Body of pancreas (tissue), 4 donors: ENCODE data around the gene RUFY3. TPM values are rescaled to one million over a fixed set of nuclear protein-coding genes. Genes with fewer than 3 reads are reported as not detected.
"Not testable (repeated sequence)": the region's sequence is repeated elsewhere in the genome, so short reads cannot be mapped to it uniquely, and the experiment has no call there.

Experiments used
- ATAC-seq: fragments of 150-250 bp; one replicate; pipeline ENCODE4 v1.9.1; 2016
- DNase-seq, 4 donors: peaks; one replicate each; pipeline ENCODE4 v3.0.0-alpha.2; 2019
- H3K27ac ChIP-seq, 4 donors: fragments of 200-600 bp; sonication (generic); 1 replicate in 3 of 4; 2 replicates in 1 of 4; pipeline versions ENCODE4 v1.5.1 to v1.6.1; 2016 to 2019; ENCODE audit warnings: mild to moderate bottlenecking in 1 of 4, mixed read lengths in 1 of 4, moderate library complexity in 1 of 4
- H3K27me3 ChIP-seq, 2 donors: fragments of 200-600 bp; sonication (generic); one replicate each; pipeline ENCODE4 v1.6.0; 2016; ENCODE audit warnings: mild to moderate bottlenecking in 1 of 2
- H3K36me3 ChIP-seq, 2 donors: fragments of 200-600 bp; sonication (generic); replicated peaks in 1 of 2; 2 replicates each; pipeline ENCODE4 v1.5.1; 2016; ENCODE audit warnings: low read depth in 2 of 2; ENCODE audit not compliant: insufficient read depth in 1 of 2
- H3K4me1 ChIP-seq: fragments of 200-600 bp; sonication (generic); one replicate; pipeline ENCODE4 v1.6.0; 2016
- H3K4me3 ChIP-seq, 2 donors: fragments of 200-600 bp; sonication (generic); 1 replicate in 1 of 2; 2 replicates in 1 of 2; pipeline ENCODE4 v1.5.1; 2016 to 2019
- H3K9me3 ChIP-seq, 3 donors: fragments of 200-600 bp; sonication (generic); 1 replicate in 2 of 3; 2 replicates in 1 of 3; pipeline ENCODE4 v1.5.1; 2016
- POLR2A ChIP-seq, 3 donors: fragments of 450-650 bp; IDR thresholded peaks; one replicate each; pipeline ENCODE4 v1.6.1; 2016; ENCODE audit warnings: antibody characterized with exemption in 3 of 3, mild to moderate bottlenecking in 2 of 3
- WGBS, 2 donors: methylation state at CpG; one replicate each; pipeline ENCODE4 v1.1.5; 2017; 5-methylcytosine and 5-hydroxymethylcytosine counted together
- intact Hi-C: fragments of 100-400 bp; cut with DNase I; formaldehyde crosslinking; loops from one replicate; pipeline ENCODE4 v1.15.1; 2023
- total RNA-seq, 2 donors: library from RNA; depleted of rRNA; stranded (reverse); fragments of >200 nt; gene quantifications; one replicate each; pipeline ENCODE4 v1.1.0, GENCODE V29; 2016
- TF ChIP-seq, protein P1 (sequence below), 7 experiments: fragments of 450-650 bp in 4 of 7; fragments of 200-600 bp in 3 of 7; sonication (generic) in 3 of 7; IDR thresholded peaks; one replicate each; pipeline ENCODE4 v1.5.1; 2016 to 2019; ENCODE audit warnings: antibody characterized with exemption in 7 of 7

Gene RUFY3
- total RNA-seq, 2 donors from 2014 or later: 46.4 to 62.6 TPM

DNA sequence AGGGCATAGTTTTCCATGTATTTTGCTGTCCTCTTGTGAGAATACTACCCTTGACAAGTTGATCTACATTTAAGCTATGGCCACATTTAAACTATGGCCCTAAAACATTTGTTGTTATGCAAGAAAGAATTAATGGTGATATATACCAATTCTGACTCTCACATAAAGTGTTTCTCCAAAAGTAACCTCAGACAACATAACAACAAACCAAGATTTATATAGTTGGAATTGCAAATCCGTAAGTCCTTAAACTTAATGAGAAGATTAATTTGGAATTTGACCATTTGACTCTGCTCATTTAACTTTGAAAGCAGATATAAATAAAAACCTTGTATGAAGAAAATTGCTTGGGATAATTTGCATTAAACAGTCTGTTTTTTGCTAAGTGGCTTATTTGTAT lies 38.9 kb downstream of the RUFY3 start:
- WGBS, 2 donors: 96 to 97% methylated on average over 1 of the region's 1 CpG
- Histone ChIP-seq H3K4me3 (no peak overlapping the region), H3K4me1 (no peaks in the 10 kb centered on the region), H3K27ac (no peak overlapping the region), H3K9me3 (no peaks in the 10 kb centered on the region), H3K27me3 (no peaks in the 10 kb centered on the region), H3K36me3 (peaks cover 0 to 2% of the 10 kb centered on the region in 2 donors)
- DNase-seq (no peak), ATAC-seq (no peak)
- intact Hi-C loops: no loop called here
- TF ChIP-seq POLR2A (IDR thresholded peaks at IDR 0.05): no peak
- TF ChIP-seq, protein P1, sequence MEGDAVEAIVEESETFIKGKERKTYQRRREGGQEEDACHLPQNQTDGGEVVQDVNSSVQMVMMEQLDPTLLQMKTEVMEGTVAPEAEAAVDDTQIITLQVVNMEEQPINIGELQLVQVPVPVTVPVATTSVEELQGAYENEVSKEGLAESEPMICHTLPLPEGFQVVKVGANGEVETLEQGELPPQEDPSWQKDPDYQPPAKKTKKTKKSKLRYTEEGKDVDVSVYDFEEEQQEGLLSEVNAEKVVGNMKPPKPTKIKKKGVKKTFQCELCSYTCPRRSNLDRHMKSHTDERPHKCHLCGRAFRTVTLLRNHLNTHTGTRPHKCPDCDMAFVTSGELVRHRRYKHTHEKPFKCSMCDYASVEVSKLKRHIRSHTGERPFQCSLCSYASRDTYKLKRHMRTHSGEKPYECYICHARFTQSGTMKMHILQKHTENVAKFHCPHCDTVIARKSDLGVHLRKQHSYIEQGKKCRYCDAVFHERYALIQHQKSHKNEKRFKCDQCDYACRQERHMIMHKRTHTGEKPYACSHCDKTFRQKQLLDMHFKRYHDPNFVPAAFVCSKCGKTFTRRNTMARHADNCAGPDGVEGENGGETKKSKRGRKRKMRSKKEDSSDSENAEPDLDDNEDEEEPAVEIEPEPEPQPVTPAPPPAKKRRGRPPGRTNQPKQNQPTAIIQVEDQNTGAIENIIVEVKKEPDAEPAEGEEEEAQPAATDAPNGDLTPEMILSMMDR (IDR thresholded peaks at IDR 0.05): no peak

DNA sequence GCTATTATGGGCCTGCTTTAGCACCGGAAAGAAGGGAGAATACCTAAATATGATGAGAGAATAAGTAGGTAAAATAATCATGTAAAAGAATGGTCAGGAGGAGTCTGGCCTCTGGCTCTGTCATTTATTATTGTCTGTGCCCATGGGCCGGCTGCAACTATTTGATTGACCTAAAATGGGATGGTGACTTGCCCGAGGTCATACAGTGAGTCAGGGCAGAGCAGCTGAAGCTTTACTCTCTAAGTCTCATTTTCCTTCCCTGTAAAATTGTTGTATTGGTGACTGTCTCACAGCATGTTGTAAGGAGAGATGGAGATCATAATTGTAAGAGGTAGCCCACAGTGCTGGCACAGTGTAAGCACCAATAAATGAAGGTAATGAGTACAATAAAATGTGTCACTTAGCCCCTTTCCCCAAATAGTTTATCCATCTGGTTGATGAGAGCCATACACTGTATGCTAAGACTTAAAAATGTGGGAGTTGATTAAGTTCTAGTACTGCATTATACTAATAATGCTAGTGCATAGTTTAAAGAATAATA lies 39.6 kb downstream of the RUFY3 start:
- no peaks in the 10 kb centered on the region for H3K27me3 ChIP-seq
- H3K4me1 ChIP-seq: no peaks in the 10 kb centered on the region
- no peaks in the 10 kb centered on the region for H3K9me3 ChIP-seq
- intact Hi-C loops: no loop called here
- peaks cover 0 to 2% of the 10 kb centered on the region in 2 donors for H3K36me3 ChIP-seq
- ATAC-seq (no peak), DNase-seq (no peak)
- H3K4me3 ChIP-seq: no peak overlapping the region
- H3K27ac ChIP-seq: no peak overlapping the region
- TF ChIP-seq, protein P1 (IDR thresholded peaks at IDR 0.05): no peak
- TF ChIP-seq POLR2A (IDR thresholded peaks at IDR 0.05): no peak
- WGBS, 2 donors: 85 to 87% methylated on average over 3 of the region's 3 CpGs

DNA sequence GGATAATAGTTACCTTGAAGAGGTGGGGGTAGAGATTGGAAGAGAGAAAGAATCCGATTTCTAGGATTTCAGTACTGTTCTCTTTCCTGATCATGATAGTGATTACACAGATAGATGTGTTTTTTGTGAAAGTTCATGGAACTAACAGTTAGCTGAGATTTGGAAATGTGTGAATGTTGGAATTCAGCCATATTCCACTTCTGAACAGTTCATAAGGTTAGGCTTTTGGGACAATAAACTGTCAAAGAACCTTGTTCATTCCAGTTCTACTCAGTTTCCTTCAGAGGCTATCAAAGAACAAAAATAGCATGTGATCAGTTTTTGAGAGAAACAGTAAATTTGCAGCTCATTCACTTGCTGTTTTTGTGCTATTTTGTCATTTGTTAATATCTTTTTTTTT lies 43.6 kb downstream of the RUFY3 start:
- DNase-seq (no peak), ATAC-seq (no peak)
- WGBS, 2 donors: 83 to 90% methylated on average over 1 of the region's 1 CpG
- intact Hi-C loops: no loop called here
- Histone ChIP-seq H3K4me3 (no peak overlapping the region), H3K27me3 (no peaks in the 10 kb centered on the region), H3K4me1 (no peaks in the 10 kb centered on the region), H3K36me3 (peaks cover 0 to 2% of the 10 kb centered on the region in 2 donors), H3K27ac (no peak overlapping the region), H3K9me3 (no peaks in the 10 kb centered on the region)
- TF ChIP-seq POLR2A (IDR thresholded peaks at IDR 0.05): no peak
- TF ChIP-seq, protein P1 (IDR thresholded peaks at IDR 0.05): no peak

DNA sequence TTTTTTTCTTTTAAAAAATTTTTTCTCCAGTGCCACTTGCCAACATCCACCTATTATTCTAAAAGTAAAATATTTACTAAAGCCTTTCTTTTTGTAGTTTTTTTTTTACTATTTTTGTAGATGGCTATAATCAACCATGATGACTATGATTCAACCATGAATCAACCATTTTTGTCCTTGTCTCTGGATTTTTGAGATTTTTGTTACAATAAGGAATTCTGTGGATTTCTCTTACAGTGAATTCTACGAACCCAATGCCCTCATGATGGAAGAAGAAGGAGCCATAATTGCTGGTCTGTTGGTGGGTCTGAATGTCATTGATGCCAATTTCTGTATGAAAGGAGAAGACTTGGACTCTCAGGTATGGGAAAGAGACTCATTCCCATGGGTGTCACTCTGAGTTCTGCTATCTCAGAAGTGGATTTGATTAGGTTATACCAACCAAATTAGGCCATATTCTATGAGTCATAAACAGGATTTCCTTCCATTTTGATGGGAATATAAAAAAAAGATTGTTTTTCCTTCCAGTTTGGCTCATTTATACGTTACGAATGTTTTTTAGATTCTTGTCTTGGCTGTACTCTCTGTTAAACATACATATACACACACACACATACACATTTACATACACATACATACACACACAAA lies 46.7 kb downstream of the RUFY3 start:
- WGBS, 2 donors: 90 to 95% methylated on average over 3 of the region's 3 CpGs
- intact Hi-C loops: no loop called here
- Histone ChIP-seq H3K36me3 (peaks cover 0 to 4% of the 10 kb centered on the region in 2 donors), H3K4me1 (no peaks in the 10 kb centered on the region), H3K4me3 (no peak overlapping the region), H3K27me3 (no peaks in the 10 kb centered on the region), H3K9me3 (no peaks in the 10 kb centered on the region), H3K27ac (no peak overlapping the region)
- DNase-seq (no peak), ATAC-seq (no peak)
- TF ChIP-seq POLR2A (IDR thresholded peaks at IDR 0.05): no peak
- TF ChIP-seq, protein P1 (IDR thresholded peaks at IDR 0.05): no peak

DNA sequence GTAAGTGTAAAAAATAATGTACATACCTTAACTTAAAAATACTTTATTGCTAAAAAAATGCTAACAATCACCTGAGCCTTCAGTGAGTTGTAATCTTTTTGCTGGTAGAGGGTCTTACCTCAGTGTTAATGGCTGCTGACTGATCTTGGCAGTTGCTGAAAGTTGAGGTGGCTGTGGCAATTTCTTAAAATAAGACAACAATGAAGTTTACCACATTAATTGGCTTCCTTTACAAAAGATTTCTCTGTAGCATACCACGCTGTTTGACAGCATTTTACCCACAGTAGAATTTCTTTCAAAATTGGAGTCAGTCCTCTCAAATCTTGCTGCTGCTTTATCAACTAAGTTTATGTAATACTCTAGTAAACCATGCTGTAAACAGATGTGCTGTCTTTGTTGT lies 47.6 kb downstream of the RUFY3 start:
- intact Hi-C loops, H3K27ac ChIP-seq, H3K4me1 ChIP-seq, DNase-seq, H3K36me3 ChIP-seq, H3K9me3 ChIP-seq, ATAC-seq, H3K27me3 ChIP-seq, H3K4me3 ChIP-seq: not testable (repeated sequence)
- 86 to 94% methylated on average over 1 of the region's 1 CpG for WGBS, 2 donors
